GM19023 (cell line): ENCODE results near the gene PIGZ.

Experiments used
- ATAC-seq: cut with Tn5 transposase; IDR thresholded peaks from one replicate; pipeline ENCODE4 v1.9.1; 2021; ENCODE audit warnings: mild to moderate bottlenecking, moderate library complexity; ENCODE audit not compliant: unreplicated experiment

Gene PIGZ

GRCh38 chr3:196918968-196919367 lies 49.7 kb downstream of the PIGZ start:
- ATAC-seq = no peak

- no peak for ATAC-seq
Measured at GRCh38 chr3:196916995-196917394, 51.6 kb downstream of the PIGZ start.

- no peak for ATAC-seq
Measured at GRCh38 chr3:196916221-196916620, 52.4 kb downstream of the PIGZ start.

GRCh38 chr3:196915375-196915774 lies 53.3 kb downstream of the PIGZ start:
- no peak for ATAC-seq

GRCh38 chr3:196914866-196915265 lies 53.8 kb downstream of the PIGZ start:
- no peak for ATAC-seq

DNA sequence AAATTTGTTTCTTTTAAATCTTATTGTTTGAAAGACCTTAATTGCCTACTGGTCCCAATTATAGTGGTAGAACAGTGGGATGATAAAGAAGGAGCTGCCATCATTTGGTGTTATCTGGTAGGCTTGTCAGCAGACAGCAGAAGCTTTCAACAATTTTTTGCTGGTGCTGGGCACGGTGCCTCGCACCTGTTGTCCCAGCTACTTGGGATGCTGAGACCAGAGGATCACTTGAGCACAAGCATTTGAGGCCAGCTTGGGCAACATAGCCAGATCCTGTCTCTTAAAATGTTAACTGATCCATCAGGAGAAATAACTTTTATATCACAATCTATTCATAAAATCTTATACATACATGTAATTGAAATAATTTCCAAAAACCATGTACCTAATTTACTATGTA lies 64.9 kb downstream of the PIGZ start:
- no peak for ATAC-seq

- ATAC-seq = no peak
Measured at GRCh38 chr3:196902296-196902695, 66.3 kb downstream of the PIGZ start.

DNA sequence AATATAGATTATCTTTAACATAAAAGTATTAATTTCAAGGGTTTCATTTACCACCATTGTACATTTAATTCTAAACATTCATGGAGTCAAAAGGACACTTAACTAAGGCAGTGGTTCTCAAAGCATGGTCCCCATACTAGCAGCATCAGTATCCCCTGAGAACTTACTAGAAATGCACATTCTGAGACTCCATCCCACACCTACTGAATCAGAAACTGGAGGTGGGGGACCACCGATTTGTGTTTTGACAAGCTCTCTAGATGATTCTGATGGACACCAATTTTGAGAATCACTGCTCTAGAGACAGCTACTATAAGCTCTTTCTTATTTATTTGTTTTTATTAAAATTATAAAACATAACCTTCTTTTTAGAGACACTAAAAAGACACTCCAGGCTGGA lies 66.9 kb downstream of the PIGZ start:
- no peak for ATAC-seq
